Astrocyte of the cerebellum (primary cell): ENCODE data around the gene APH1A.
A peak's percentile ranks its signal among the peaks of the same experiment; 100 is the strongest.
"Not testable (repeated sequence)": the region's sequence is repeated elsewhere in the genome, so short reads cannot be mapped to it uniquely, and the experiment has no call there.

Experiments used
- DNase-seq: peaks from one replicate; pipeline ENCODE4 v3.0.0-alpha.2; 2011; ENCODE audit warnings: low read depth
- H3K4me3 ChIP-seq: 2 replicates; pipeline ENCODE4 v1.5.1; 2011; ENCODE audit warnings: mild to moderate bottlenecking, low read depth, low read length, moderate library complexity
- CTCF ChIP-seq: IDR thresholded peaks from 2 replicates; pipeline ENCODE4 v1.5.1; 2012; ENCODE audit warnings: low read length, low read depth, moderate library complexity, mild to moderate bottlenecking; ENCODE audit errors: missing control alignments
- in situ Hi-C: cut with HindIII; loops from 2 replicates; pipeline ENCODE4 v1.10.0; 2017; ENCODE audit warnings: low sequenced_read_pairs

APH1A gene

GRCh38 chr1:150234309-150234565, 34.6 kb downstream of the APH1A start:
- H3K4me3 ChIP-seq: peak overlapping the region; percentile 61
- DNase-seq: no peak
- in situ Hi-C loops: no loop called here
- no peak for TF ChIP-seq CTCF

GRCh38 chr1:150233359-150234308, 35.2 kb downstream of the APH1A start:
- in situ Hi-C loops: no loop called here
- H3K4me3 ChIP-seq: peak overlapping the region; percentile 61
- no peak for DNase-seq
- TF ChIP-seq CTCF: no peak

- DNase-seq, H3K4me3 ChIP-seq, in situ Hi-C loops: not testable (repeated sequence)
Measured at GRCh38 chr1:150232921-150233320, 35.9 kb downstream of the APH1A start.

GRCh38 chr1:150228246-150228645, 40.6 kb downstream of the APH1A start:
- DNase-seq, in situ Hi-C loops: not testable (repeated sequence)

GRCh38 chr1:150227228-150227627, 41.6 kb downstream of the APH1A start:
- no peak for DNase-seq
- no peak overlapping the region for H3K4me3 ChIP-seq
- in situ Hi-C loops: no loop called here
- TF ChIP-seq CTCF: no peak

More at GRCh38 chr1:150228246-150228645, 40.6 kb downstream of the APH1A start:
- H3K4me3 ChIP-seq: not testable (repeated sequence)

GRCh38 chr1:150226486-150226885, 42.3 kb downstream of the APH1A start:
- in situ Hi-C loops: no loop called here
- TF ChIP-seq CTCF: no peak
- DNase-seq: no peak
- no peak overlapping the region for H3K4me3 ChIP-seq

GRCh38 chr1:150225546-150225945, 43.3 kb downstream of the APH1A start:
- in situ Hi-C loops: no loop called here
- DNase-seq: no peak
- TF ChIP-seq CTCF: no peak
- no peak overlapping the region for H3K4me3 ChIP-seq

GRCh38 chr1:150224983-150225382, 43.8 kb downstream of the APH1A start:
- TF ChIP-seq CTCF: no peak
- in situ Hi-C loops: no loop called here
- DNase-seq: no peak

More at GRCh38 chr1:150224983-150225382, 43.8 kb downstream of the APH1A start:
- H3K4me3 ChIP-seq: no peak overlapping the region
